Kidney epithelial cell (primary cell): ENCODE measurements around the gene PIAS1. TPM values are rescaled to one million over a fixed set of nuclear protein-coding genes. Genes with fewer than 3 reads are reported as not detected.

ENCODE experiments used
- DNase-seq: peaks from one replicate; pipeline ENCODE4 v3.0.0-alpha.2; 2010; ENCODE audit warnings: low read depth
- H3K27me3 ChIP-seq: 2 replicates; pipeline ENCODE4 v1.6.0; 2011; ENCODE audit warnings: low read length; ENCODE audit not compliant: control insufficient read depth, insufficient read depth
- H3K36me3 ChIP-seq: 2 replicates; pipeline ENCODE4 v1.5.1; 2011; ENCODE audit warnings: low read length; ENCODE audit not compliant: control insufficient read depth, insufficient read depth
- H3K4me3 ChIP-seq: 2 replicates; pipeline ENCODE4 v1.5.1; 2011; ENCODE audit warnings: low read depth, mild to moderate bottlenecking, control low read depth, low read length
- total RNA-seq: library from RNA; depleted of rRNA; stranded (reverse); fragments of >200 nt; gene quantifications from 2 replicates; pipeline ENCODE4 v1.2.3, GENCODE V29; 2015
- TF ChIP-seq, protein P1 (sequence below): IDR thresholded peaks from 2 replicates; pipeline ENCODE4 v1.5.1; 2011; ENCODE audit warnings: mild to moderate bottlenecking, moderate library complexity, low read length, control low read depth, inconsistent platforms; ENCODE audit not compliant: insufficient read depth, poor library complexity, severe bottlenecking

Gene PIAS1
- total RNA-seq, 1 donor from 2014 or later = 8.6 TPM

DNA sequence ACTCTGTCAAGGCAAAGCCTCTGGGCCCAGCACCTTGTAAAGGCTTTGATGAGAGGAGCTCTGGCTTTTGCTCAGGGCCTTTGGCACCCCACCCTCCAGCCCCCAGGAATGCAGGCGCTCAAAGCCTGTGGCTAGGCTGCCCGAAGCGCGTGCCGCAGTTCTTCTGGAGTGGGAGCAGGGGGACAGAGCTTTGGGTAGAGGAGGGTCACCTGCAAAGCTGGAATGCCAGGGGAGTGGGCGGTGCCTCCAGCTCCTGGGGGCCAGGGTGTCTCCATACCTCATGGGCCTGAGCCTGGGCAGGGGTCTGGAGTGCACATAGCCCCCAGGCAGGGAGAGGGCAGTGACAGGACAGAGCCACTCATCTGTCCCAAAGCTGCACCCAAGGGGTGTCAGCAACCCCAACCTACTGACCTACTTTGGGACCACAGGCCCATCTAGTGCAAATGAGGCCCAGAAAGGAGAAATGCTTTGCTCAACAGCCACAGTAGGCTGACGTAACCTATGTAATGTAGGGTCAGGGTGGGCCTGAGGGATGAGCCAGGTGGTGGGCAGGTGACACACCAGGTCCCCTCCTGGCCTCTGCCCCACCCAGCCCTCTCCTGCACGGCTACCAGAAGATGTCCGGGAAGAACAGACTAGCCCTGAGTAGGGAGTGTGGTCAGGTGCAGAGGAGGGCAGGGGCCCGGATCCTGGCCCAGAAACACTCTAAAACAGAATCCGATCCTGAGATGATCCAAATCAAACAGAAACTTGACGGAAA lies 153.2 kb downstream of the PIAS1 start:
- Histone ChIP-seq H3K27me3 (no peaks in the 10 kb centered on the region), H3K36me3 (peaks cover 1% of the 10 kb centered on the region)
- TF ChIP-seq, protein P1, sequence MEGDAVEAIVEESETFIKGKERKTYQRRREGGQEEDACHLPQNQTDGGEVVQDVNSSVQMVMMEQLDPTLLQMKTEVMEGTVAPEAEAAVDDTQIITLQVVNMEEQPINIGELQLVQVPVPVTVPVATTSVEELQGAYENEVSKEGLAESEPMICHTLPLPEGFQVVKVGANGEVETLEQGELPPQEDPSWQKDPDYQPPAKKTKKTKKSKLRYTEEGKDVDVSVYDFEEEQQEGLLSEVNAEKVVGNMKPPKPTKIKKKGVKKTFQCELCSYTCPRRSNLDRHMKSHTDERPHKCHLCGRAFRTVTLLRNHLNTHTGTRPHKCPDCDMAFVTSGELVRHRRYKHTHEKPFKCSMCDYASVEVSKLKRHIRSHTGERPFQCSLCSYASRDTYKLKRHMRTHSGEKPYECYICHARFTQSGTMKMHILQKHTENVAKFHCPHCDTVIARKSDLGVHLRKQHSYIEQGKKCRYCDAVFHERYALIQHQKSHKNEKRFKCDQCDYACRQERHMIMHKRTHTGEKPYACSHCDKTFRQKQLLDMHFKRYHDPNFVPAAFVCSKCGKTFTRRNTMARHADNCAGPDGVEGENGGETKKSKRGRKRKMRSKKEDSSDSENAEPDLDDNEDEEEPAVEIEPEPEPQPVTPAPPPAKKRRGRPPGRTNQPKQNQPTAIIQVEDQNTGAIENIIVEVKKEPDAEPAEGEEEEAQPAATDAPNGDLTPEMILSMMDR = no peak

DNA sequence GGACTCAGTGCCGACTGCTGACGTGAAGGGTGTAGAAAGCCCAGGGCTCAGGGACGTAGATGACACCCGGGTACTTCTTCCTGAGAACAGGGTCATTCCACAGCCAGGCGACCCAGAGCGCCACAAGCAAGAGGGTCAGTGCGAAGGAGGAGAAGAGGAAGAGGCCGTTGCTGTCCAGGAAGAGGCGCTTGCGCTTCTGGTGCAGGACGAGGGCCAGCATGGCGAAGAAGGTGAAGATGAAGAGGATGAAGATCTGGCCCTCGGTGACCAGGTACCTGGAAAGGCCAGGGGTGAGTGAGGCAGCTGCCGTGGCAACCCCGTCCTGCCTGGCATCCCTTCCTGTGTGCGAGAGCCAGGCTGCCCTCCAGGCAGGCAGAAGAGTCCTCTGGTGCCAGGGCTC lies 154.0 kb downstream of the PIAS1 start:
- peaks cover 1% of the 10 kb centered on the region for H3K36me3 ChIP-seq
- no peak overlapping the region for H3K4me3 ChIP-seq
- TF ChIP-seq, protein P1 = no peak
- DNase-seq = no peak
- H3K27me3 ChIP-seq = no peaks in the 10 kb centered on the region

More for the DNA sequence above, 153.2 kb downstream of the PIAS1 start:
- no peak for DNase-seq
- no peak overlapping the region for H3K4me3 ChIP-seq

DNA sequence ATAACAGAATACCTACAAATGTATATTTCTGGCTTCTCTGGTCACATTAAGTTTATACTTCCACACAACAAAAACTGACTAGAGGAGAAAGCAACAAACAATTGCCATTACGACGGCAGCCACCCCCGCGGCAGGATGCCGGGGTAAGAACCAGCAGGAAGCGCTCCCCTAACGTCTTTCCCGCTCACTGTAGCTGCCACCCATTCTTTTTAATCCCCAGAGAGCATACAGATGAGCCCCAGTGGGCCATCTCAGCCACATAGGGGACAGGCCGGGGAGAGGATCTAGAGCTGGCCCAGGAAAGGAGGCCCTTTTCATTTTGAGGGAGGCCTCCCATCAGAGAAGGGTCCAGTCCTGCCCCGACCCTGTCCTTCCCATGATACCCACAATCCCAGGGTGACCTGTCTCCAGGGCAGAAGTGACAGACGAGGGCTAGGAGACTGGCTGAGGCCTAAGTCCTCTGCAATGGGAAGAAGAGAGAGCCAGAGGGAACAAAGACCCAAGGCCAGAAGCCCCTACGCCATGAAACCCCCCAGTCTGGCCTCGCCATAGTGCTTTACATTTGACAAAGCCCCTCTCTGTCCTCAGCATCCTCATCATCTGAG lies 154.6 kb downstream of the PIAS1 start:
- DNase-seq = no peak
- no peaks in the 10 kb centered on the region for H3K27me3 ChIP-seq
- H3K36me3 ChIP-seq = peaks cover 1% of the 10 kb centered on the region
- TF ChIP-seq, protein P1 = no peak
- no peak overlapping the region for H3K4me3 ChIP-seq

- Histone ChIP-seq H3K27me3 (no peaks in the 10 kb centered on the region), H3K36me3 (peaks cover 1% of the 10 kb centered on the region), H3K4me3 (no peak overlapping the region)
- TF ChIP-seq, protein P1 = no peak
- no peak for DNase-seq
These were observed 155.2 kb downstream of the PIAS1 start for GRCh38 chr15:68209272-68209671.

- H3K27me3 ChIP-seq = no peaks in the 10 kb centered on the region
- TF ChIP-seq, protein P1 = no peak
- DNase-seq = no peak
- peaks cover 1% of the 10 kb centered on the region for H3K36me3 ChIP-seq
- no peak overlapping the region for H3K4me3 ChIP-seq
These were observed 155.8 kb downstream of the PIAS1 start for GRCh38 chr15:68209735-68210408.
